Neural cell (in vitro differentiated cells): ENCODE results near the gene DNAJA3.

ENCODE experiments used
- EP300 ChIP-seq: fragments of 450-650 bp; conservative IDR thresholded peaks from 2 replicates; pipeline ENCODE4 v1.6.1; 2014; ENCODE audit warnings: antibody characterized with exemption, mild to moderate bottlenecking, moderate library complexity; ENCODE audit not compliant: poor library complexity, severe bottlenecking
- EZH2 ChIP-seq: fragments of 200-600, 300-800 bp; shearing (Covaris generic), sonication (generic); IDR thresholded peaks from 2 replicates; pipeline ENCODE4 v1.6.1; 2014; ENCODE audit warnings: antibody characterized with exemption, low read length, borderline replicate concordance, mild to moderate bottlenecking; ENCODE audit not compliant: insufficient read depth, poor library complexity, severe bottlenecking
- MXI1 ChIP-seq: fragments of 450-650 bp; conservative IDR thresholded peaks from 2 replicates; pipeline ENCODE4 v1.6.1; 2014; ENCODE audit warnings: antibody characterized with exemption, mild to moderate bottlenecking; ENCODE audit not compliant: poor library complexity, severe bottlenecking
- POLR2AphosphoS5 ChIP-seq: IDR thresholded peaks from 2 replicates; pipeline ENCODE4 v1.6.1; 2012
- REST ChIP-seq: IDR thresholded peaks from 2 replicates; pipeline ENCODE4 v1.6.1; 2012; ENCODE audit warnings: borderline replicate concordance
- TF ChIP-seq, protein P1 (sequence below): fragments of 450-650 bp; IDR thresholded peaks from 2 replicates; pipeline ENCODE4 v1.5.1; 2014; ENCODE audit warnings: antibody characterized with exemption, mild to moderate bottlenecking, moderate library complexity; ENCODE audit not compliant: poor library complexity, severe bottlenecking

DNA sequence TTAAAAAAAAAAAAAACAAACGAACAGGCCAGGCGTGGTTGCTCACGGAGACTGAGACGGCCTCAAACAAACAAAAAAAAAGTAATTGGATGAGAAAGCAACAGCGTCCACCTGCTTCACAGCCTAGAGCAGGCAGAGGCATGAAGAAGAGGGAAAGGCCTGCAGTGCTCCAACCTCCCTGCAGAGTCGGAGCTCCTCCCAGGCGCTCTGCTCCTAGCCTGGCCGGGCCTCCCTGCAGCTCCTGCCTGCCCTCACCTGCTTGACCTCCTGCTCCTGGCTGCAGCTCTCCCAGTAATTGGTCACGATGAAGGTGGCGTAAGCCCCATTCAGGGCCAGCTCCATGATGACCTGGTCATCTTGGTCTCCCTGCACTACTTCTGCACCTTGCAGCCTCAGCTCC is 43.3 kb downstream of the DNAJA3 start:
- TF ChIP-seq EZH2 (no peak), MXI1 (no peak), EP300 (no peak), POLR2AphosphoS5 (no peak), REST (no peak)
- TF ChIP-seq, protein P1, sequence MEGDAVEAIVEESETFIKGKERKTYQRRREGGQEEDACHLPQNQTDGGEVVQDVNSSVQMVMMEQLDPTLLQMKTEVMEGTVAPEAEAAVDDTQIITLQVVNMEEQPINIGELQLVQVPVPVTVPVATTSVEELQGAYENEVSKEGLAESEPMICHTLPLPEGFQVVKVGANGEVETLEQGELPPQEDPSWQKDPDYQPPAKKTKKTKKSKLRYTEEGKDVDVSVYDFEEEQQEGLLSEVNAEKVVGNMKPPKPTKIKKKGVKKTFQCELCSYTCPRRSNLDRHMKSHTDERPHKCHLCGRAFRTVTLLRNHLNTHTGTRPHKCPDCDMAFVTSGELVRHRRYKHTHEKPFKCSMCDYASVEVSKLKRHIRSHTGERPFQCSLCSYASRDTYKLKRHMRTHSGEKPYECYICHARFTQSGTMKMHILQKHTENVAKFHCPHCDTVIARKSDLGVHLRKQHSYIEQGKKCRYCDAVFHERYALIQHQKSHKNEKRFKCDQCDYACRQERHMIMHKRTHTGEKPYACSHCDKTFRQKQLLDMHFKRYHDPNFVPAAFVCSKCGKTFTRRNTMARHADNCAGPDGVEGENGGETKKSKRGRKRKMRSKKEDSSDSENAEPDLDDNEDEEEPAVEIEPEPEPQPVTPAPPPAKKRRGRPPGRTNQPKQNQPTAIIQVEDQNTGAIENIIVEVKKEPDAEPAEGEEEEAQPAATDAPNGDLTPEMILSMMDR = no peak
